ENCODE measurements around the gene PCDHGB4.

DNA sequence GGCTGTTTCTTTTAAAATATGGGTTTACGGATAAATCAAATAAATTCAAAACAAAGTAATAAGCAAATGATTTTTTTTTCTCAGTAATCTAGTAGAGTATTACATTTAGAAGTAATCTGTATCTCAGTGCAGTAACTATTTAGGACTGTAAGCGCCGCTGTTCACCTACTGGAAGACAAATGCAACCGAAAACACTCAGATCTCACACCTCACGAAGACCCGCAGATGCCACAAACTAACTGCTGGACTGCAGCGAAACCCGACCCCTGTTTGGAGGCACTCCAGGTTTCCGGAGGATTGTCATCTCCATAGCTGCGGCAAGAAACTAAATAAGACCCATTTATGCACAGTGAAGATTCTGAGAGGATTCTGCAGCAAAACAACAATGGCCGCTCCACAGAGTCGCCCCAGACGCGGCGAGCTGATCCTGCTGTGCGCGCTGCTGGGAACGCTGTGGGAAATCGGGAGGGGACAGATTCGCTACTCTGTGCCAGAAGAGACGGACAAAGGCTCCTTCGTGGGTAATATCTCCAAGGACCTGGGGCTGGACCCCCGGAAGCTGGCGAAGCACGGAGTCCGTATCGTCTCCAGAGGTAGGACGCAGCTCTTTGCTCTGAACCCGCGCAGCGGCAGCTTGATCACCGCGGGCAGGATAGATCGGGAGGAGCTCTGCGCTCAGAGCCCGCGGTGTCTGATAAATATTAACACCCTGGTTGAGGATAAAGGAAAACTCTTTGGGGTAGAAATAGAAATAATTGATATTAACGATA, 5.1 kb downstream of the PCDHGB4 start, which contains the start of gene PCDHGA8:
- TF ChIP-seq, protein P1, sequence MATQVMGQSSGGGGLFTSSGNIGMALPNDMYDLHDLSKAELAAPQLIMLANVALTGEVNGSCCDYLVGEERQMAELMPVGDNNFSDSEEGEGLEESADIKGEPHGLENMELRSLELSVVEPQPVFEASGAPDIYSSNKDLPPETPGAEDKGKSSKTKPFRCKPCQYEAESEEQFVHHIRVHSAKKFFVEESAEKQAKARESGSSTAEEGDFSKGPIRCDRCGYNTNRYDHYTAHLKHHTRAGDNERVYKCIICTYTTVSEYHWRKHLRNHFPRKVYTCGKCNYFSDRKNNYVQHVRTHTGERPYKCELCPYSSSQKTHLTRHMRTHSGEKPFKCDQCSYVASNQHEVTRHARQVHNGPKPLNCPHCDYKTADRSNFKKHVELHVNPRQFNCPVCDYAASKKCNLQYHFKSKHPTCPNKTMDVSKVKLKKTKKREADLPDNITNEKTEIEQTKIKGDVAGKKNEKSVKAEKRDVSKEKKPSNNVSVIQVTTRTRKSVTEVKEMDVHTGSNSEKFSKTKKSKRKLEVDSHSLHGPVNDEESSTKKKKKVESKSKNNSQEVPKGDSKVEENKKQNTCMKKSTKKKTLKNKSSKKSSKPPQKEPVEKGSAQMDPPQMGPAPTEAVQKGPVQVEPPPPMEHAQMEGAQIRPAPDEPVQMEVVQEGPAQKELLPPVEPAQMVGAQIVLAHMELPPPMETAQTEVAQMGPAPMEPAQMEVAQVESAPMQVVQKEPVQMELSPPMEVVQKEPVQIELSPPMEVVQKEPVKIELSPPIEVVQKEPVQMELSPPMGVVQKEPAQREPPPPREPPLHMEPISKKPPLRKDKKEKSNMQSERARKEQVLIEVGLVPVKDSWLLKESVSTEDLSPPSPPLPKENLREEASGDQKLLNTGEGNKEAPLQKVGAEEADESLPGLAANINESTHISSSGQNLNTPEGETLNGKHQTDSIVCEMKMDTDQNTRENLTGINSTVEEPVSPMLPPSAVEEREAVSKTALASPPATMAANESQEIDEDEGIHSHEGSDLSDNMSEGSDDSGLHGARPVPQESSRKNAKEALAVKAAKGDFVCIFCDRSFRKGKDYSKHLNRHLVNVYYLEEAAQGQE (IDR thresholded peaks at IDR 0.05; ENCODE audit: low read depth, low read length) = no peak
- no peak for TF ChIP-seq FOXM1 (IDR thresholded peaks at IDR 0.05; ENCODE audit: low read depth, low read length)
- TF ChIP-seq, protein P2, sequence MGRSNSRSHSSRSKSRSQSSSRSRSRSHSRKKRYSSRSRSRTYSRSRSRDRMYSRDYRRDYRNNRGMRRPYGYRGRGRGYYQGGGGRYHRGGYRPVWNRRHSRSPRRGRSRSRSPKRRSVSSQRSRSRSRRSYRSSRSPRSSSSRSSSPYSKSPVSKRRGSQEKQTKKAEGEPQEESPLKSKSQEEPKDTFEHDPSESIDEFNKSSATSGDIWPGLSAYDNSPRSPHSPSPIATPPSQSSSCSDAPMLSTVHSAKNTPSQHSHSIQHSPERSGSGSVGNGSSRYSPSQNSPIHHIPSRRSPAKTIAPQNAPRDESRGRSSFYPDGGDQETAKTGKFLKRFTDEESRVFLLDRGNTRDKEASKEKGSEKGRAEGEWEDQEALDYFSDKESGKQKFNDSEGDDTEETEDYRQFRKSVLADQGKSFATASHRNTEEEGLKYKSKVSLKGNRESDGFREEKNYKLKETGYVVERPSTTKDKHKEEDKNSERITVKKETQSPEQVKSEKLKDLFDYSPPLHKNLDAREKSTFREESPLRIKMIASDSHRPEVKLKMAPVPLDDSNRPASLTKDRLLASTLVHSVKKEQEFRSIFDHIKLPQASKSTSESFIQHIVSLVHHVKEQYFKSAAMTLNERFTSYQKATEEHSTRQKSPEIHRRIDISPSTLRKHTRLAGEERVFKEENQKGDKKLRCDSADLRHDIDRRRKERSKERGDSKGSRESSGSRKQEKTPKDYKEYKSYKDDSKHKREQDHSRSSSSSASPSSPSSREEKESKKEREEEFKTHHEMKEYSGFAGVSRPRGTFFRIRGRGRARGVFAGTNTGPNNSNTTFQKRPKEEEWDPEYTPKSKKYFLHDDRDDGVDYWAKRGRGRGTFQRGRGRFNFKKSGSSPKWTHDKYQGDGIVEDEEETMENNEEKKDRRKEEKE (IDR thresholded peaks at IDR 0.05) = no peak
- no peak for TF ChIP-seq POLR2A (IDR thresholded peaks at IDR 0.05; ENCODE audit: low read depth, low read length)
- no peak for TF ChIP-seq YY1 (IDR thresholded peaks at IDR 0.05; ENCODE audit: low read depth, low read length)
- no peak for TF ChIP-seq FOS (IDR thresholded peaks at IDR 0.05; ENCODE audit: borderline replicate concordance, extremely low read depth, insufficient read length)
- TF ChIP-seq, protein P3, sequence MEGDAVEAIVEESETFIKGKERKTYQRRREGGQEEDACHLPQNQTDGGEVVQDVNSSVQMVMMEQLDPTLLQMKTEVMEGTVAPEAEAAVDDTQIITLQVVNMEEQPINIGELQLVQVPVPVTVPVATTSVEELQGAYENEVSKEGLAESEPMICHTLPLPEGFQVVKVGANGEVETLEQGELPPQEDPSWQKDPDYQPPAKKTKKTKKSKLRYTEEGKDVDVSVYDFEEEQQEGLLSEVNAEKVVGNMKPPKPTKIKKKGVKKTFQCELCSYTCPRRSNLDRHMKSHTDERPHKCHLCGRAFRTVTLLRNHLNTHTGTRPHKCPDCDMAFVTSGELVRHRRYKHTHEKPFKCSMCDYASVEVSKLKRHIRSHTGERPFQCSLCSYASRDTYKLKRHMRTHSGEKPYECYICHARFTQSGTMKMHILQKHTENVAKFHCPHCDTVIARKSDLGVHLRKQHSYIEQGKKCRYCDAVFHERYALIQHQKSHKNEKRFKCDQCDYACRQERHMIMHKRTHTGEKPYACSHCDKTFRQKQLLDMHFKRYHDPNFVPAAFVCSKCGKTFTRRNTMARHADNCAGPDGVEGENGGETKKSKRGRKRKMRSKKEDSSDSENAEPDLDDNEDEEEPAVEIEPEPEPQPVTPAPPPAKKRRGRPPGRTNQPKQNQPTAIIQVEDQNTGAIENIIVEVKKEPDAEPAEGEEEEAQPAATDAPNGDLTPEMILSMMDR (IDR thresholded peaks at IDR 0.05 in 2 of 3, conservative IDR thresholded peaks at IDR 0.05 in 1 of 3; ENCODE audit: control insufficient read depth in 2 of 3, extremely low read depth in 1 of 3, insufficient read depth in 1 of 3, low read depth in 3 of 3, low read length in 3 of 3) = no peak
- TF ChIP-seq DPF2 (IDR thresholded peaks at IDR 0.05) = no peak
- TF ChIP-seq MTA3 (IDR thresholded peaks at IDR 0.05; ENCODE audit: borderline replicate concordance, low read length) = no peak
- TF ChIP-seq, protein P4, sequence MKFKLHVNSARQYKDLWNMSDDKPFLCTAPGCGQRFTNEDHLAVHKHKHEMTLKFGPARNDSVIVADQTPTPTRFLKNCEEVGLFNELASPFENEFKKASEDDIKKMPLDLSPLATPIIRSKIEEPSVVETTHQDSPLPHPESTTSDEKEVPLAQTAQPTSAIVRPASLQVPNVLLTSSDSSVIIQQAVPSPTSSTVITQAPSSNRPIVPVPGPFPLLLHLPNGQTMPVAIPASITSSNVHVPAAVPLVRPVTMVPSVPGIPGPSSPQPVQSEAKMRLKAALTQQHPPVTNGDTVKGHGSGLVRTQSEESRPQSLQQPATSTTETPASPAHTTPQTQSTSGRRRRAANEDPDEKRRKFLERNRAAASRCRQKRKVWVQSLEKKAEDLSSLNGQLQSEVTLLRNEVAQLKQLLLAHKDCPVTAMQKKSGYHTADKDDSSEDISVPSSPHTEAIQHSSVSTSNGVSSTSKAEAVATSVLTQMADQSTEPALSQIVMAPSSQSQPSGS (IDR thresholded peaks at IDR 0.05; ENCODE audit: low read length) = no peak

Measured in GM12878 (cell line).